A172 (cell line): Measurements from ENCODE around the gene GRIN3B. TPM values are rescaled to one million over a fixed set of nuclear protein-coding genes. Genes with fewer than 3 reads are reported as not detected.

ENCODE experiments used
- DNase-seq: peaks from one replicate; pipeline ENCODE4 v3.0.0-alpha.2; 2015; ENCODE audit warnings: low spot score
- total RNA-seq: library from RNA; depleted of rRNA; stranded (reverse); fragments of >200 nt; shearing (Covaris generic); gene quantifications from 2 replicates; pipeline ENCODE4 v1.2.3, GENCODE V29; 2014

GRIN3B gene
- total RNA-seq, 1 experiment from 2014 or later = not detected

- peak; percentile 44 for DNase-seq
Measured at GRCh38 chr19:1041835-1042685, 41.8 kb downstream of the GRIN3B start.

GRCh38 chr19:1042689-1043511 lies 42.7 kb downstream of the GRIN3B start:
- no peak for DNase-seq

- DNase-seq = peak; percentile 69
Measured at GRCh38 chr19:1045247-1045603, 45.0 kb downstream of the GRIN3B start.

GRCh38 chr19:1046117-1046626 lies 46.0 kb downstream of the GRIN3B start:
- no peak for DNase-seq

GRCh38 chr19:1046836-1047695 lies 46.8 kb downstream of the GRIN3B start:
- no peak for DNase-seq

GRCh38 chr19:1047696-1048147 lies 47.5 kb downstream of the GRIN3B start:
- DNase-seq = no peak

- no peak for DNase-seq
Measured at GRCh38 chr19:1049106-1049505, 48.9 kb downstream of the GRIN3B start.

- no peak for DNase-seq
Measured at GRCh38 chr19:1049800-1050199, 49.6 kb downstream of the GRIN3B start.

GRCh38 chr19:1050989-1051788 lies 51.0 kb downstream of the GRIN3B start:
- no peak for DNase-seq

GRCh38 chr19:1051791-1052190 lies 51.6 kb downstream of the GRIN3B start:
- no peak for DNase-seq

- no peak for DNase-seq
Measured at GRCh38 chr19:1052349-1052975, 52.2 kb downstream of the GRIN3B start.

- DNase-seq = no peak
Measured at GRCh38 chr19:1053176-1054101, 53.2 kb downstream of the GRIN3B start.

- no peak for DNase-seq
Measured at GRCh38 chr19:1054102-1055027, 54.1 kb downstream of the GRIN3B start.

GRCh38 chr19:1055028-1055425 lies 54.8 kb downstream of the GRIN3B start:
- no peak for DNase-seq

GRCh38 chr19:1055886-1056620 lies 55.8 kb downstream of the GRIN3B start:
- DNase-seq = no peak

GRCh38 chr19:1057176-1057855 lies 57.1 kb downstream of the GRIN3B start:
- peak; percentile 72 for DNase-seq

GRCh38 chr19:1058112-1058511 lies 57.9 kb downstream of the GRIN3B start:
- no peak for DNase-seq
